Astrocyte of the hippocampus (primary cell): ENCODE measurements around the gene ZC3H10.

Experiments
- DNase-seq: peaks from one replicate; pipeline ENCODE4 v3.0.0; 2011; ENCODE audit warnings: low read depth, low spot score

ZC3H10 gene

DNA sequence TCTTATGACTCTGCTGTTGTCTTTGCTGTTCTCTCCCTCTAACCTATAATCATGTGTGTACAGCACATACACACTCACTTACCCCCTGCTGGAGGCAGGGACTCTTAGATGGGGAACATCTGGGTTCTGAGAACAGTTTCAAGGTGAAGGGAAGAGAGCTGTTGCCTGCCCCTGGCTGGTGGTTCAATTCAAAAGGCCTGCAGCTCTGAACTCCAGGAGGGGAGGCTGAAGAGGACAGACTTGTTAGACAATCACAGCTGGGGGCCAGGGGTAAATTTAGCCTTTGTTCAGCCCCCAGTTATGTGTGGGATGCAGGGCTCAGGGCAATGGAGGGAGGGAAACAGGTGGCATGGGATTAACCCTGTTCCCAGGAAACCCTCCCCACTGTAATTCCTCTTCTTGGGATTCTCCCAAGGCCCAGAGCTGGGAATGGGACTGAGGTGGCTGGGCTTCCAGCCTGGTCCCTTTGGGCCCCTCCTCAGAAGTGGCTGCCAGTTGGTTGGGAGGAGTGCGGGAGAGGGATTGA lies 36.2 kb downstream of the ZC3H10 start:
- DNase-seq: no peak

DNA sequence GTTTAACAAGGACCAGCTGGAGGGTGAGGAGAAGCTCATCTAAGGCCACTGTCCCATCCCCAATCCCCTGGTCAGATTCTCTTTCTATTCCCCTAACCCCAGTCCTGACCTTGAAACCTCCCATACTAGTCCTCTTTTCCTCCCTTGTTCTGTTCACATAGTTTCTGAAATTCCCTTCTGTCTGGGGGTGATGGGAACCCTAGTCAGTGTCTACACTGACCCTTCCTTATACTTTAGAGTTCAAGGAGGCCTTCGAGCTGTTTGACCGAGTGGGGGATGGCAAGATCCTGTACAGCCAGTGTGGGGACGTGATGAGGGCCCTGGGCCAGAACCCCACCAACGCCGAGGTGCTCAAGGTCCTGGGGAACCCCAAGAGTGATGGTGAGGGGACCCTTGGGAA lies 36.8 kb downstream of the ZC3H10 start:
- no peak for DNase-seq

DNA sequence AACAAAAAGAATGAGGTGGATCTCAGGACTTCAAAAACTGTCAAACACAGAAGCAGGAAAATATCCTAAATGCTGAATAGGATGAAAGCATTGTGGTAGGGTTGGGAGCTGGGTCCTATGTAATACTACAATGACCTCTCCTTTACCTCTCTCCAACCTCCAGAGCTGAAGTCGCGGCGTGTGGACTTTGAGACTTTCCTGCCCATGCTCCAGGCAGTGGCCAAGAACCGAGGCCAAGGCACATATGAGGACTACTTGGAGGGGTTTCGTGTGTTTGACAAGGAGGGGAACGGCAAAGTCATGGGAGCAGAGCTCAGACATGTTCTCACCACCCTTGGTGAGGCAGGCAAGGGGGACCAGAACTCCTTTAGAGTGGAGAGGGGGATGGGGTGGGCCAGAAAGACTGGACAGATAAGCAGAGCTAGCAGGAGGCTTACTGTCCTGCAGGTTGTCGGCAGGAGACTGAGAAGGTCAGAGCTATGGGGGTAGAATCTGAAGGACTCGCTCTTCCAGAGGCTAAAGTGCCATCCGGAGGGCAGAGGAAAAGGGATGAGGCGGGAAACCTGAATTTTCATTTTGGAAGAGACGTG lies 37.3 kb downstream of the ZC3H10 start:
- DNase-seq: no peak

DNA sequence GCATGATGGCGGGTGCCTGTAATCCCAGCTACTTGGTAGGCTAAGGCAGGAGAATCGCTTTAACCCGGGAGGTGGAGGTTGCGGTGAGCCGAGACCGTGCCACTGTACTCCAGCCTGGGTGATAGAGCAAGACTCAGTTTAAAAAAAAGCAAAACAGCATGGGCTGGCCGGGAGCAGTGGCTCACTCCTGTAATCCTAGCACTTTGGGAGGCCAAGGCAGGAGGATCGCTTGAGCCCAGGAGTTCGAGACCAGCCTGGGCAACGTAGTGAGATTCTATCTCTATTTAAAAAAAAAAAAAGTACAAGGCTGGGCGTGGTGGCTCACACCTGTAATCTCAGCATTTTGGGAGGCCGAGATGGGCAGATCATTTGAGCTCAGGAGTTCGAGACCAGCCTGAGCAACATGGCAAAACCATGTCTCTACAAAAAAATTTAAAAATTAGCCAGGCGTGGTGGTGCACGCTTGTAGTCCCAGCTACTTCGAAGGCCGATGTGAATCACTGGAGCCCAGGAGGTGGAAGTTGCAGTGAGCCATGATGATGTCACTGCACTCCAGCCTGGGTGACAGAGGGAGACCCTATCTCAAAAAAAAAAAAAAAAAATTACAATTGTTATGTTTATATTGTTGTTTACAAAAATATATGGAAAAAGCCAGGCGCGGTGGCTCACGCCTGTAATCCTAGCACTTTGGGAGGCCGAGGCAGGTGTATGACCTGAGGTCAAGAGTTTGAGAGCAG lies 38.6 kb downstream of the ZC3H10 start:
- DNase-seq: peak; percentile 17

DNA sequence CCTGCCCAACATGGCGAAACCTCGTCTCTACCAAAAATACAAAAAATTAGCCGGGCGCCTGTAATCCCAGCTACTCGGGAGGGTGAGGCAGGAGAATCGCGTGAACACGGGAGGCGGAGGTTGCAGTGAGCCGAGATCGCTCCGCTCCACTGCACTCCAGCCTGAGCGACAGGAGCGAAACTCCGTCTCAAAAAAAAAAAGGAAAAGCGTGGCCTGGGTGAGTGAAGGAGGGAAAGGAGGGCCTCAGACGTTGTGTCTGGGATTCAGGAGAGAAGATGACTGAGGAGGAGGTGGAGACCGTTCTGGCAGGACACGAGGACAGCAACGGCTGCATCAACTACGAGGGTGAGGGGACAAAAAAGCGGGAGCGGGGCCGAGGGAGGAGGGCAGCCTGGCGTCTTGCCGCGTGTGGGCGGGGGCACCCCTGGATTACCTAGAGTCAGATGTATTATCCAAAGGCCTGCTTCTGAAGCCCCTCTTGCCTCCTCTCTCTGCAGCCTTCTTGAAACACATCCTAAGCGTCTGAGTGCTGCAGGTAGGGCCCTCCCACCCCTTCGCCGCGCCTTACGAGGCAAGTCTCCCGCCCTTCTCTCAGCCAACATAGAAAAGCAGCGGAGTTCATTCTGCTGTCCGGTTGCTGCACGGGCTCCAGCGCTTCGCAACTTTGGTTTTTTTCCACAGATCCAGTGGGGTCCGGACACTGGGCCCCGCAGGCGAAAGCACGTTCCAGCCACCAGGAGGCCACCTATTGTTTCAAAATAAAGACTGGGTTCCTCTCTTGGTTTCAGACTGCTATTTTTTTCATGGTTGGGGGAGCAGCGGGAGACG lies 39.3 kb downstream of the ZC3H10 start:
- peak; percentile 89 for DNase-seq

DNA sequence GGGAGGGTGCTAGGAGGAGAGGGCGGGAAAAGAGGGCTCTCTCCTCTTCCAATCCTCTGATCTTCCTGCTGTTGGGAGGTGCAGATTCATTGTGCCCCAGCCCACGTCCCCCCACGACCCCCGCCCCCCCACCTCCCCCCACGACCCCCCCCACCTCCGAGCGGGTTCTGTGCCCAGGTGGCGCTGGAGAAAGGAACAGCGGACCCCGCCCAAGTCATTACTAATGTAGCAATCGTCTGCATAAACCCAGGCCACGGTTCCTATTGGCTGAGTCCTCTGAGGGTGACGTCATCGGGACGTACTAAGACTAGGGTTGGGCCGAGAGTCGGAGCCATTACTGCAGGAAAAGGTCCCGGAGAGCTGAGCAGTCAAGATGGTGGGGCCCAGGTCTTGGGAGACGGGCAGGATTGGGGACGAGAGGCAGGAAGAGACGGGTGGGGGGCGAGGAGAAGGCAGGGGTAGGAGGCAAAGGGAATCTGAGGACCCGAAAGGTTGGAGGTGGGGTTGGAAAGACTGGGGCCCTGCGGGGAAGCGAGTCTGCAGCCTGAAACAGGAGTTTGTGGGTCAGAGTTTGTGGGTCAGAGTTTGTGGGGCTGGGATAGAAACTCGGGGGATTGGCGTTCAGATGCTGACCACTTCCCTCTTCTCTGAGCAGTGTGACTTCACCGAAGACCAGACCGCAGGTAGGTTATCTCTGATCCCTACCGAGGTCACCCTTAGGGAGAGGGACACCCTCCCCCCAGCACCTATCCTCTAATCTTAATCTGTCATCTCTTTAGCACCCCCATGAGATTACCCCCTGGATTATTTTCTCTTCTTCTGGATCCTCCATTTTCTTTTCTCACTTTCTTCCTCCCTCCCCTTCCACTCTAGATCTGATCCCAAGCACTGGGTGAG lies 40.2 kb downstream of the ZC3H10 start, which contains the start of gene MYL6:
Gene MYL6 (plus strand): TSS at position 331 of the 897 bp plus-strand sequence. CDS start 43 bp downstream, at position 374.
- DNase-seq: peak; percentile 98

DNA sequence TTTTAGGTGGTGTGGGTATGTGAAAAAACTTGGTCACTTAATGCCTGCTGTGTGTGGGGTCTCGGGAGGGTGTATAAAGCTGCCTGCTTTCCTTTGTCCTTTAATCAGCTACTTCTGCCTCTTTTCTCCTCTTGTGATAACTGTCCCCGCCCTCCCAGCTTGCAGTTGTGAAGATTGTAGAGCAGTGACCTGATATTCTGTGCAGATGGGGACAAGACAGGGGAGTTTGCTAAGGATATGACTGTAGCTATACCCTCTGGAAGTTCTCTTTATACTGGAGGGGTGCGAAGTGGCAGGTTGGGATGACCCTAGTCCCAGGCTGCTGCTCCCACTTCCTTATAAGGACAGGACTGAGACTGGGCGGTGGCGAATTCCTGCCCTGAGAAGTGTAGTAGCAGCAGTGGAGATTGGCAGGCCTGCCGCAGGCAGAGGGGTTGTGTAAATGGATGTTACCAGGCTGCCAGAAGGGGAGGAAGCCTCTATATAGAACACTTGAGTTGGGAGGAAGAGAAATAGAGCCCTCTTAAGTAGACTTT lies 40.9 kb downstream of the ZC3H10 start:
- peak; percentile 84 for DNase-seq

DNA sequence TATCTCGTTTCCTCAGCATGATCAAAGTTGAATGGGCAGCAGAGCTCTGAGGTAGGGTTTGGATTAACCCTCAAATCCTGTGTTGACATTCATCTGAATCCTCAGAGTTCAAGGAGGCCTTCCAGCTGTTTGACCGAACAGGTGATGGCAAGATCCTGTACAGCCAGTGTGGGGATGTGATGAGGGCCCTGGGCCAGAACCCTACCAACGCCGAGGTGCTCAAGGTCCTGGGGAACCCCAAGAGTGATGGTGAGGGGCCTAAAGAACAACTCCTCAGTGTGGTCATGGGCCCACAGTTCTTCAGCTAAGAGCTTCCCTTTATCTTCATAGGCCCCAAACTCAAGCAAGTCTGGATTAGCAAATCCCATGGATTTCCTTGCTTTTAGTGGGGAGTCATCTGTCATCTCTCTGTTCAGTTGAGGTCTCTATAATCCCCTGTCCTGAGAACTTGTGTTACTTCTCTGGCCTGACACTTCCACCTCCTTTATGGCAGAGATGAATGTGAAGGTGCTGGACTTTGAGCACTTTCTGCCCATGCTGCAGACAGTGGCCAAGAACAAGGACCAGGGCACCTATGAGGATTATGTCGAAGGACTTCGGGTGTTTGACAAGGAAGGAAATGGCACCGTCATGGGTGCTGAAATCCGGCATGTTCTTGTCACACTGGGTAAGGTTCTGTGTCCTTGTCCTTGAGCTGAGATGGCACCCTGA lies 41.6 kb downstream of the ZC3H10 start:
- no peak for DNase-seq

DNA sequence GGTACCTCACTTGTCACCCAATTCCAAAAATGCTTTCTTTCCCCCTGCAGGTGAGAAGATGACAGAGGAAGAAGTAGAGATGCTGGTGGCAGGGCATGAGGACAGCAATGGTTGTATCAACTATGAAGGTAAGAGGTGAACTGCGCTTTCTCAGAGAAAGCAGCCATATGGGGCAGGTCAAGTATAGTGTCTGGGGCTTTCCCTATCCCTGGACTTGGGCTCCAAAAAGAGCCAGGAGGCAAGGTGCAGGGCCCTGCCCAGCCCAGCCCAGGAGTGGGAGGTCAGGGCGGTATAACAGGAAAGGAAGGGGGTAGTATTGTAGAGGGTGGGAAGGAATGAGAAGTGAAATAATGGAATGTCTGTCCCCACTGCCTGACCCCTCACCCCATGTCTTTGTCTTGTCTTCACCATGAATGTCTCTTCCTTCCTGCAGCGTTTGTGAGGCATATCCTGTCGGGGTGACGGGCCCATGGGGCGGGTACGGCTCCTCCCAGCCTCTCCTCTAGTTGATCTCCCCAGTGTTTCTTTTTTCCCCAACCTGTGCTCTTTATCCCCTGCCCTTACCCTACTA lies 42.2 kb downstream of the ZC3H10 start:
- DNase-seq: peak; percentile 17

DNA sequence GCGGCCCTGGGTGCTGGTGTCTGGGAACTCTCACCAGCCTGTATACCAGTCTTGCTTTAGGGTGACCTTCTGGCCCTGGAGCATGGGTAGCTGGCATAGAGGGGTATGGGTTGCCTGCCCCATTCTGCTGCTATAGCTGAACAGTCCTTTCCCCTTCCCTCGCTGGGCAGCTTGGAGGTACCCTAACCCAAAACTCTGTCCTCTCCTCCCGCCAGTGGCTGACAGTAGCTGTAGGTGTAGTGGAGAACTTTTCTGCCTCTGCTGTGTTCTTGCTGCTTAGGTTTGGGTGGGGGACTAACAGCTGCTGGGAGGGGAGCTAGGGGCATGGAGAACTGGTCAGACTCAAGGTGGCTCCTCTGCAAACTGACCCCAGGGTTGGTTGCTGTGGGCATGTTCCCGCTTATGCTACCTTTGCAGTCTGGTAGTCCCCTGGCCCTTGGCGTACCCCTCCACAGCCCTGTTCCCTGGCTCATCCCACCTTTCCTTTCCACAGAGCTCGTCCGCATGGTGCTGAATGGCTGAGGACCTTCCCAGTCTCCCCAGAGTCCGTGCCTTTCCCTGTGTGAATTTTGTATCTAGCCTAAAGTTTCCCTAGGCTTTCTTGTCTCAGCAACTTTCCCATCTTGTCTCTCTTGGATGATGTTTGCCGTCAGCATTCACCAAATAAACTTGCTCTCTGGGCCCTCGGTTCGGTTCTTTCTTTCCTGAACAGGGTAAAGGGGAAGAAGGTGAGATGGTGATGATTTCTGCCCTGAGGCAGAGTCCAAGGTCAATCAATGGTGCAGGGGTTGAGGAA lies 43.0 kb downstream of the ZC3H10 start:
- no peak for DNase-seq

DNA sequence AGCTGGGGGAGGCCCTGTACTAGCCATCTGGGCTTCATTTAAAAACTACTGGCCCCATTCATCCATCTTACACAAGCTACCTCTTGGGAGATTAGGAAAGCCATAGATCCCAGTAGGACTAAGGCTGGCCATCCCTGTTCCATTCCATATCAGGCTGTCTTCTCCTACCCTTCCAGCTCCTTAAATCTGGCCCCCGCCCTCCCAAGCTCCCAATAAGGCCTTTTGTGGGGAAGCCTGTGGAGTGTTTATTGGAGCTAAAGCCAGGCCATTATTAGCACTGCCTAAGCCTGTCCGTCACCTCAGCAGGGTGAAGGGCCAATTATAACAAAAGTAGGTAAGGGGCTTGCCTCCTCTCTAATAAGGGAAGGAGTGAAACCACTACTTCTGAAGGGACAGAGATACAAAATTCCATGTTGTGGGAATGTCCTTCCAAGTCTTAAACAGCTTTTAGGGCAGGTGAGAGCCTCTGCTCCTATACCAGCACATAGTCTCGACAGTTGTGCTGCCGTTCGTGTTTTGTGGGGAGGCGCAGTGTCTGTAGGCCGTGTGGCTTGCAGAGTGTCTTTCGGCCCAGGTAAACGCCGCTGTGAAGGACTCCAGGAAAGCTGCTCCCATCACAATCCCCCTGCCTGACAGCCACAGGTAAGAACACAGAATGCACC lies 43.8 kb downstream of the ZC3H10 start:
- no peak for DNase-seq

DNA sequence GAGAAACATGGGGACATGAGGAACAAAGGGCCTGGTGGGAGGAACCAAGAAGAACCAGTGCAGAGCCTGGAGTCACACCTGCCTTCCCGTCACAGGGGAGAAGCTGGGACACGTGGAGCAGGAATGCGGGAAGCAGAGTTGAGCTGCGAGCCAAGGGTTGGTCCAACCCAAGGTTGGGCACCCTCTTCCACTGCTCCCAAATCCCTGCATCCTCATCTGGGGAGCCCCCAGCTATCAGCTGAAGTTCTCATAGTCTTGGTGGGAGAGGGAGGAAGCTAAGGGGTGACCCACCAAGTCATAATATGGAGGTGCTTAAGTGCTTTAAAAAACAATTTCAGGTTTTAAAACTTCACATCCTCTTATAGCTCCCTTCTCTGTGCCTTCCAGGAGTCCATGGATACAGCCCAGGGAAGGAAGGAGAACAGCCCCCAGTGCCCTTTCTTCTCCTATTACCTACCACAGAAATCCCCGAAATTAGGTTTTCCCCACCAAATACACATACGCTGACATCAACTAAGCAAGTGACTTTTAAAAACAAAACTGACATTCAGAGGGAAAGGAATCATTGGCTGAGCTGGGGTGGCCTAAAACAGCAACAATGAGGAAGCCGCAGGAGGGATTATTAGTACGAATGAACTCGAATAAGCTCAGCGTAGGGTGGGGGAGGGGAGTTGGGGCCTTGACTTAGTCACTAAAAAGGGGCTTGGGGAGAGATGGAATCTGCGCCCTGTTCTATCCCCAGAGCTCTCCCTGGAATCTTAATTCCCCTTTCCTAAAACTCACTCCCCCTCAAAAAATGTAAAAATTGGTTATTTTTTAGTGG lies 44.6 kb downstream of the ZC3H10 start:
- DNase-seq: peak; percentile 44

DNA sequence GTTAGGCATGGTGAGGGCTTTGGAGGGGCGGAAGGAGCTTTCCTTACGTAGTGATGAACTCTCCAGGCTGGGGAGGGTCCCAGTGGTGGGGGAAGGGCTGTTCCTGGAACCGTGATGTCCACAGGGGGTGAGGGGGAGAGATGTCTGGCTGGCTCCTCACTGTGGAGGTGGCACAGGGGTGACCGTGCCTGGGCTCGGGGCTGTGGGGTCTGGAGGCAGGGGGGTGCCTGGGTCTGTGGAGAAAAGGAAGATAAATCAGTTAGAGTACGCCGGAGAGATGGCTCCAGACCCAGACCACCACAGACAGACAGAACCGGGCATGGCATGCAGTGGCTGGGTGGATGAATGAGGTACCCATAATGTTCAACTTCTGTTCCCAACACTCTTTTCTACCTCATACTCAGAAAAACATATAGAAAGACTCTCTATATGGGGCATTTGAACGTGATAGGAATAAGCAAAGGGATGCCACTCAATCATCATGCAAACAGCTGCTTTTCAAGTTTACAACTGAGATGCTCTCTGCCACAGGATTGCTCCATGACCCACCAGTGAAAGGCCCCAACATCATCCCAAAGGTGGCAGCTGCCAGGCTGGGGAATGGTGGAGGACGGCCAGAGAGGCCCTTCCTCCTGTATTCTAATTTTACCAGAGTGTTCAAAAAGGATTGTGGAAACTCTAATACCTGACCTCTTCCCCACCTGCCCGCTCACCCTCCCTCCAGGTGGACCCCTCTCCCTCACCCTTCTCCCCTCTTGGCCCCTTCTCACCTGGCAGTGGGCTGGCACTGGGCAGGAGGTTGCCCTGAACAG lies 45.7 kb downstream of the ZC3H10 start:
- peak; percentile 24 for DNase-seq

DNA sequence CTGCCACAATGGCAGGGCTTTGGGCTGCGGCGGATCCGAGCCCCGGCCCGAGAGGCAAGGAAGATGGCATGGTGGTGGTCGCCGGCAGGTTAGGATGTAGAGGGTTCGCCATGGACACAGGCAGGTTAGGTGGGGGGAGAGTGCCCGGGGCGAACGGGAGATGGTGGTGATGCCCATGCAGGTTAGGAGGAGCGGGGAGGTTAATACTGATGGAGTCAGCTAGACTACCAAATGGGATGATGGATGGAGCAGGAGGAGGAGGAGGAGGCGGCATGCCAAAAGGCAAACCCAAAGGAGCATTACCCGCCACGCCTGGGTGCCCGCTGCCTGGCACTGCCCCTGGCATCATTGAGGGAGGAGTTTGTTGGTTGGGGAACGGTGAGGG lies 46.3 kb downstream of the ZC3H10 start:
- DNase-seq: peak; percentile 22

DNA sequence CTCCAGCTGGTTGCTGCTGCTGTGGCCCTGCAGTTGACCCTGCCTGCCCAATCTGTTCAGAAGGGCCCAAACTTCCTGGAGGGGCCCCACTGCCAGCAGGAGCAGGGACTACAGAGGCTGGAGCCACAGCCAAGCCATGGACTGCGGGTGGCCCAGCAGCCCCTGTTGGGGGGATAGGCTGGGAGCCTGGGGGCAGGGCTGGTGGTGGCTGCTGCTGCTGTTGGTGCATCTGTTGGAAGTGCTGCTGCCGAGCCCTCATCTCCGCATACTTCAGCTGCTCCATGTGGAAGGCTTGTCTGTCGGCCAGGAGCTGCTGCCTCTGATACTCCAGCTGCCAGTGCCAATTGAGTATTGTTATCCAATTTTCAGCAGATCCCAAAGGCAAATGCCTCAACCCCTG lies 47.3 kb downstream of the ZC3H10 start:
- DNase-seq: peak; percentile 25

DNA sequence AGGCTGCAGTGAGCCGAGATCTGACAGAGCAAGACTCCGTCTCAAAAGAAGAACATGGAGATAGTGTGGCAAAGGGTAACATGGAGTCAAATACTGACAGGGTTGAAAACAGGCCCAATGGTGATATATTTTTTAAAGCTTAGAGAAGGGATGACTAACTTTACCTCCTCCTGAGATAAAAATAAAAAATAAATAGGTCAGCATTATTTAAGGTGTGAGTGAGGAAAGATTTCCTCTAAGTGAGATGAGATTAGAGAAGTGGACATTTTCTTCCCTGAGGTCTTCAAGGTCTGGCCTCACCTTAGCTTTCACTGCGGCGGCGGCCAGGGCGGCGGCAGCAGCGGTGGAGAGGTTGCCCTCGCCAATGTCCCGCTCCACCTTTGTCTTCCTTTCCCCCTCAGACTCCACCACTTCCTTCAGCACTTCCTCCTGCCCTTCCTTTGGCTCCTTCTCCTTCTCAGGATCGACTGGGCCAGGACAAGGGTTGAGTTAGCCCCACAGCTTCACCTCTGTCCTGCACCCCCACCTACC lies 51.2 kb downstream of the ZC3H10 start:
- no peak for DNase-seq

DNA sequence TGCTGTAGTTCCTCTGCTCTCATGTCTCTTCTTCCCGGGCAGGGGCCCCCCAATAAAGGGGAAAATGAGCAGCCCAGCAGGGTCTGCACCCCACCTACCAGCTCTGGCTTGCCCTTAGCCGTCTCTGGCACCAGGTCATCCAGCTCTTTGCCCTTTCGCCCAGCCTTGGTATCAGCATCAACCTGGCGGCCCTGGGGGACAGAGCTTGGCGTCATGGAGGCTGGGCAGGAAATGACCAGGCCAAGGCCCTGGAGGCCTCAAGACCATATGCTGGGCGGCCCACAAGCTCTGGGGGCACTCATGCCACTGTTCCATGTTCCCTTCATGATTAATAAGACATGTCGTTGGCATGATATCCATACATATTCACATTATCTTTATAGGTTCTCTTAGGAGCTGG lies 54.8 kb downstream of the ZC3H10 start:
- DNase-seq: no peak
